CD4-positive, alpha-beta T cell (primary cell): ENCODE results near the gene TMEM145. TPM values are rescaled to one million over a fixed set of nuclear protein-coding genes. Genes with fewer than 3 reads are reported as not detected.

Source experiments
- ATAC-seq: fragments of 200-7000 bp; cut with Tn5 transposase; one replicate; pipeline ENCODE4 v1.10.0; 2022; ENCODE audit warnings: mild to moderate bottlenecking; ENCODE audit not compliant: poor library complexity
- CTCF ChIA-PET: fragments of 350-600 bp; sonication (Branson Sonifier 250); formaldehyde crosslinking; loops from one replicate; lab custom pipeline; 2021; ENCODE audit warnings: antibody characterized with exemption, inconsistent platforms; lab: Charles Lee
- POLR2A ChIA-PET: fragments of 350-600 bp; sonication (Branson Sonifier 250); formaldehyde crosslinking; loops from one replicate; lab custom pipeline; 2021; ENCODE audit warnings: antibody characterized with exemption, inconsistent platforms; lab: Charles Lee
- DNase-seq, 14 experiments: peaks; one replicate each; pipeline ENCODE4 v3.0.0-alpha.2; 2013 to 2020; ENCODE audit warnings: mixed read lengths in 2 of 14
- H3K27ac ChIP-seq, 2 donors: one replicate each; pipeline versions ENCODE4 v1.5.1 to v1.7.0; 2013; ENCODE audit warnings: low read length in 2 of 2, low read depth in 1 of 2, mild to moderate bottlenecking in 1 of 2
- H3K27me3 ChIP-seq, 2 experiments: 1 replicate in 1 of 2; 2 replicates in 1 of 2; pipeline versions ENCODE4 v1.6.1 to v1.7.0; 2013; ENCODE audit warnings: low read length in 2 of 2, control low read depth in 1 of 2, mild to moderate bottlenecking in 1 of 2, moderate library complexity in 1 of 2; ENCODE audit not compliant: insufficient read depth in 2 of 2, control insufficient read depth in 1 of 2
- H3K36me3 ChIP-seq: one replicate; pipeline ENCODE4 v1.6.1; 2013; ENCODE audit warnings: low read length, control low read depth; ENCODE audit not compliant: insufficient read depth
- H3K4me1 ChIP-seq: one replicate; pipeline ENCODE4 v1.6.1; 2013; ENCODE audit warnings: low read length, control low read depth; ENCODE audit not compliant: insufficient read depth
- H3K4me3 ChIP-seq: one replicate; pipeline ENCODE4 v1.5.1; 2013; ENCODE audit warnings: mild to moderate bottlenecking, low read length, moderate library complexity
- H3K9me3 ChIP-seq, 2 experiments: 1 replicate in 1 of 2; 2 replicates in 1 of 2; pipeline versions ENCODE4 v1.6.1 to v1.7.0; 2013; ENCODE audit warnings: low read length in 2 of 2, mild to moderate bottlenecking in 2 of 2, control low read depth in 1 of 2, moderate library complexity in 1 of 2; ENCODE audit not compliant: control insufficient read depth in 1 of 2, insufficient read depth in 1 of 2
- H3K27ac Mint-ChIP-seq: one replicate; pipeline ENCODE4 v1.8.0; 2020; ENCODE audit warnings: mixed read lengths
- H3K27me3 Mint-ChIP-seq: one replicate; pipeline ENCODE4 v1.8.0; 2021; ENCODE audit warnings: mixed read lengths
- H3K36me3 Mint-ChIP-seq: one replicate; pipeline ENCODE4 v1.8.0; 2021; ENCODE audit warnings: low read depth, mixed read lengths
- H3K4me1 Mint-ChIP-seq: one replicate; pipeline ENCODE4 v1.8.0; 2021; ENCODE audit warnings: low read depth, mixed read lengths
- H3K4me3 Mint-ChIP-seq: one replicate; pipeline ENCODE4 v1.8.0; 2020; ENCODE audit warnings: mild to moderate bottlenecking, mixed read lengths
- H3K9me3 Mint-ChIP-seq: one replicate; pipeline ENCODE4 v1.8.0; 2020; ENCODE audit warnings: mixed read lengths
- intact Hi-C, 2 experiments: fragments of 100-400 bp; cut with DNase I in 1 of 2; cut with micrococcal nuclease in 1 of 2; formaldehyde crosslinking; loops; one replicate each; pipeline versions ENCODE4 v1.15.1 to v1.9.0; 2023 to 2025; cut with DNase I, micrococcal nuclease
- total RNA-seq, 174 experiments: library from RNA in 2 of 174; stranded (reverse) in 2 of 174; gene quantifications; one replicate each; pipeline ENCODE4 v1.2.3 and lab custom pipeline; 2021 to 2026
- TF ChIP-seq, protein P1 (sequence below): fragments of 200-600 bp; IDR thresholded peaks from one replicate; pipeline ENCODE4 v1.8.0; 2022; ENCODE audit warnings: antibody characterized with exemption, mild to moderate bottlenecking

Gene TMEM145
- total RNA-seq, 2 experiments from 2014 or later = not detected

DNA sequence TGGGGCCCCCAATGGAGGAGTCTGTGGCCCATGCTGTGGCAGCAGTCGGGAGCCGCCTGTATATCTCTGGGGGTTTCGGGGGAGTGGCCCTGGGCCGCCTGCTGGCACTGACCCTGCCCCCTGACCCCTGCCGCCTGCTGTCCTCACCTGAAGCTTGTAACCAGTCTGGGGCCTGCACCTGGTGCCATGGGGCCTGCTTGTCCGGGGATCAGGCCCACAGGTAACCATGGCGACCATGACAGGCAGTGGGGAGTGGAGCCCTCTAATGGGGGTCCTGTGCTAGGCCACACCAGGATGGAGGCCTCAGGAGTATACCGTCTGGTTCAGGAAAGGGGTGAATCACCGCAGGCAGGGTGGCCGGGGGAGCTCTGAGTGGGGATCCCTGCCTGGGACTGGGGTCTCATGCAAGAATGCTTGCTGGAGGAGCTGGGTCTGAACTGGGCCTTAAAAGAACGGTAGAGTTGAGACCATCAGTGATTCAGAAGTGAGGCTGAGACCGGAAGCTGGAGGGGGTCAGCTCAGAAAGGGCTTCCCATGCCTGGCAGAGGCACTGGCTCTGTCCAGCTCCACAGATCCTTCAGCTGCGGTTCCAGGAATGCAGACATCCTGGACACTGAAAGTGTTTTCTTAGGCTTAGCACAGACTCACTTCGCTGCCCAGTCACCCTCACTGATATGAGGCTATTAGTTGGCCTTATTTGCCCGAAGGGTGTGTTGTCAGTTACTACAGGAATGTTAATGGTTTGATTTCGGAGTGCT, 47.9 kb downstream of the TMEM145 start:
- intact Hi-C loops = no loop called here
- H3K27me3 ChIP-seq = no peaks in the 10 kb centered on the region
- Mint-ChIP-seq H3K36me3 (peaks cover 6% of the 10 kb centered on the region), H3K9me3 (no peaks in the 10 kb centered on the region), H3K27ac (no peak overlapping the region), H3K4me1 (no peaks in the 10 kb centered on the region), H3K27me3 (no peaks in the 10 kb centered on the region), H3K4me3 (no peak overlapping the region)
- peaks cover 8% of the 10 kb centered on the region for H3K36me3 ChIP-seq
- no peak for DNase-seq
- CTCF ChIA-PET = no interaction called here
- no peaks in the 10 kb centered on the region for H3K9me3 ChIP-seq
- TF ChIP-seq, protein P1, sequence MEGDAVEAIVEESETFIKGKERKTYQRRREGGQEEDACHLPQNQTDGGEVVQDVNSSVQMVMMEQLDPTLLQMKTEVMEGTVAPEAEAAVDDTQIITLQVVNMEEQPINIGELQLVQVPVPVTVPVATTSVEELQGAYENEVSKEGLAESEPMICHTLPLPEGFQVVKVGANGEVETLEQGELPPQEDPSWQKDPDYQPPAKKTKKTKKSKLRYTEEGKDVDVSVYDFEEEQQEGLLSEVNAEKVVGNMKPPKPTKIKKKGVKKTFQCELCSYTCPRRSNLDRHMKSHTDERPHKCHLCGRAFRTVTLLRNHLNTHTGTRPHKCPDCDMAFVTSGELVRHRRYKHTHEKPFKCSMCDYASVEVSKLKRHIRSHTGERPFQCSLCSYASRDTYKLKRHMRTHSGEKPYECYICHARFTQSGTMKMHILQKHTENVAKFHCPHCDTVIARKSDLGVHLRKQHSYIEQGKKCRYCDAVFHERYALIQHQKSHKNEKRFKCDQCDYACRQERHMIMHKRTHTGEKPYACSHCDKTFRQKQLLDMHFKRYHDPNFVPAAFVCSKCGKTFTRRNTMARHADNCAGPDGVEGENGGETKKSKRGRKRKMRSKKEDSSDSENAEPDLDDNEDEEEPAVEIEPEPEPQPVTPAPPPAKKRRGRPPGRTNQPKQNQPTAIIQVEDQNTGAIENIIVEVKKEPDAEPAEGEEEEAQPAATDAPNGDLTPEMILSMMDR = no peak
- no peak for ATAC-seq
- no peak overlapping the region for H3K27ac ChIP-seq
- H3K4me3 ChIP-seq = no peak overlapping the region
- no peaks in the 10 kb centered on the region for H3K4me1 ChIP-seq
- POLR2A ChIA-PET = no interaction called here

DNA sequence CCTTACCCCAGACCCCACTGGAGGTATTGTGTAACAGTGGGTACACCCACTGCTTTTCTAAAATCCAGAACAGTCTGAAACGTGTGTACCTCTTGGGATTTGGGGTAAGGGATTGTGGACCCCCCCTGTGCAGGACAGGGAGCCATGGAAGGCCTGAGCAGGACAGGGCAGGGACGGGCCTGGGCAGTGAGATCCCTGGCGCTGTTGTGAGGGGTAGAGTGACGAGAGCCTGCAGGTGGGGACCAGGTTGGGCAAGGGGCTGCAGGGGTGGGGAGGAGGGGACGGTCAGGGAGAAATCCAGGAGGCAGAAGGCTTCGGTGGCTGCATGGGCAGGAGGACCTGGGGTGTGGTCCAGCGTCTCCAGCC, 48.4 kb downstream of the TMEM145 start:
- H3K27me3 ChIP-seq = no peaks in the 10 kb centered on the region
- no peaks in the 10 kb centered on the region for H3K9me3 ChIP-seq
- ChIA-PET CTCF (no interaction called here), POLR2A (no interaction called here)
- intact Hi-C loops = no loop called here
- H3K27me3 Mint-ChIP-seq = no peaks in the 10 kb centered on the region
- no peaks in the 10 kb centered on the region for H3K4me1 ChIP-seq
- H3K36me3 Mint-ChIP-seq = peaks cover 6% of the 10 kb centered on the region
- H3K4me3 ChIP-seq = no peak overlapping the region
- TF ChIP-seq, protein P1 = no peak
- no peaks in the 10 kb centered on the region for H3K9me3 Mint-ChIP-seq
- no peak overlapping the region for H3K4me3 Mint-ChIP-seq
- no peak overlapping the region for H3K27ac Mint-ChIP-seq
- peaks cover 8% of the 10 kb centered on the region for H3K36me3 ChIP-seq
- ATAC-seq (no peak), DNase-seq (no peak)
- no peak overlapping the region for H3K27ac ChIP-seq
- no peaks in the 10 kb centered on the region for H3K4me1 Mint-ChIP-seq

DNA sequence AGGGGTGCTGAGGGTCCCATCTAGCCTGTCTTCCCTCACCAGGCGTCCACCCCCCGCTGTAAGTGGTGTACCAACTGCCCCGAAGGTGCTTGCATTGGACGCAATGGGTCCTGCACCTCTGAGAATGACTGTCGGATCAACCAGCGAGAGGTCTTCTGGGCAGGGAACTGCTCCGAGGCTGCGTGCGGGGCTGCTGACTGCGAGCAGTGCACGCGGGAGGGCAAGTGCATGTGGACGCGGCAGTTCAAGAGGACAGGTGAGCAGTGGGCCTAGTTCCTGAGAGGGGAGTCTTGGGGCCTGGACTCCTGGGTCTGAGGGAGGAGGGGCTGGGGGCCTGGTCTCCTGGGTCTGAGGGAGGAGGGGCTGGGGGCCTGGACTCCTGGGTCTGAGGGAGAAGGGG, 49.2 kb downstream of the TMEM145 start:
- Mint-ChIP-seq H3K36me3 (peaks cover 6% of the 10 kb centered on the region), H3K27ac (no peak overlapping the region), H3K4me1 (no peaks in the 10 kb centered on the region), H3K9me3 (no peaks in the 10 kb centered on the region), H3K4me3 (no peak overlapping the region), H3K27me3 (no peaks in the 10 kb centered on the region)
- ChIA-PET POLR2A (no interaction called here), CTCF (no interaction called here)
- DNase-seq (no peak), ATAC-seq (no peak)
- Histone ChIP-seq H3K27ac (no peak overlapping the region), H3K9me3 (no peaks in the 10 kb centered on the region), H3K27me3 (no peaks in the 10 kb centered on the region), H3K4me3 (no peak overlapping the region), H3K4me1 (no peaks in the 10 kb centered on the region), H3K36me3 (peaks cover 3% of the 10 kb centered on the region)
- intact Hi-C loops = no loop called here
- TF ChIP-seq, protein P1 = no peak
